ENCODE results near the gene NPRL2.

GRCh38 chr3:50370594-50370993 is 20.0 kb upstream of the NPRL2 start:
- no peak for TF ChIP-seq EZH2 (IDR thresholded peaks at IDR 0.05; ENCODE audit: low read depth)
- TF ChIP-seq CTCF (conservative IDR thresholded peaks at IDR 0.05) = peak; percentile 50; the same call in 1 of the 2 replicates

Data from PC-9 (cell line).